UCSD-AML1 (cell line): ENCODE data around the gene PEX11G.
"Not testable (repeated sequence)": the region's sequence is repeated elsewhere in the genome, so short reads cannot be mapped to it uniquely, and the experiment has no call there.

Experiments
- DNase-seq: peaks from one replicate; lab custom pipeline; 2025; ENCODE audit not compliant: unreplicated experiment; lab: John Stamatoyannopoulos, UW

The PEX11G gene

DNA sequence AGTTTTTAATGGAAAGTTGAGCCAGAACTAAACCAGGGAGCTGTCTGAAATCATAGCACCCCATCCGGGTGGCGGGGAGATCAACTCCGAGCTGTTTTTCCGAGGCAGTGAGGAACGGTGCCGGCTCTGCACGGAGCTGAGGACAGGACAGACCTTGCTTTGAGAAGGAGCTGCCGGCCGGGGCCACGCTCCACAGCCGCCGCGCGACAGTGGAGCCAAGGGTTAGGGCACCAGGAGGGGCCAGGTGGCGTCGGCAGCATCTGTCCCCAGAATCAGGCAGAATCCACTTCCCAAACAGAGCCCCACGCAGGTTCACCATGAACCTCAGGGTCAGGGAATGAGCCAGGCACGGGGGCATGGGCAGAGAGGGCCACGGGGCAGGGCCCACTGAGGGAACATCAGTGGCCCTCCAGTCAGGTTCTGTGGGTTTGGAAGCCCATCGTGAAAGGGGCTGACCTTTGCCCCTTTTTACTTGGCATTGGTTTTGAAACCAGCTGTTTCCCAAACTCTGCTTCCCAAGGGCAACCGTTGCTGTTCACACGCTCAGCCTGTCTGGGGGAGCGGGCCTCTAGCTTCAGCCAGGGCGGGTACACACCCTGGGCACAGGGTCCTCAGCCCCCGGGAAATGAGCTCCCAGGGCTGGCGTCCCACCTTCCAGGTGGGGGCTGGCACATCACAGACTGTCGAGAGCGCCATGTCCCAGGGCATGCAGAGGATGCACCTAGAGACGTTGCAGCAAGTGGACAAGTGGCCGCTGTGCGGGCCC lies 18.1 kb downstream of the PEX11G start:
- DNase-seq, result no peak

DNA sequence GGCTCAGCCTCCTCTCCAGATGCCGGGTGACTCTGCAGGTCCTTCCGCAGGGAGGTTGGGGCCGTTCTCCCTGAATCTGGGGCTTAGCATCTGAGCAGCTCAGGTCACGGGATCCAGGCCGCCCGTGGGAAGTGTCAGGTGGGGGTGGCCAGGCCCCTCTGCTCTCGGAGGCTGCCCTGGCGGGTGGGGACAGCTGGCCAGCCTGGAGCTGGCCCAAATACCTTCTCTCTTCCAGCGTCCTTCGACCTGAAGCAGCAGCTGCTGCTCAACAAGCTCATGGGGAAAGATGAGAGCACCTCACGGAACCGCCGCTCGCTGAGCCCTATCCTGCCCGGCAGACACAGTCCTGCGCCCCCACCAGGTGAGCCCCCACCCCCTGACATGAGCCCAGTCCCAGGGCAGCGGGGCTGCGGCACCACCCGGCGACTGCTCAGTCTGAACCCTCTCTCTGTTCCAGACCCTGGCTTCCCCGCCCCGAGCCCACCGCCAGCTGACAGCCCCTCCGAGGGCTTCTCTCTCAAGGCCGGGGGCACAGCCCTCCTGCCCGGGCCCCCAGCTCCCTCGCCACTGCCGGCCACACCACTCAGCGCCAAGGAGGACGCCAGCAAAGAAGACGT lies 19.1 kb downstream of the PEX11G start:
- no peak for DNase-seq

DNA sequence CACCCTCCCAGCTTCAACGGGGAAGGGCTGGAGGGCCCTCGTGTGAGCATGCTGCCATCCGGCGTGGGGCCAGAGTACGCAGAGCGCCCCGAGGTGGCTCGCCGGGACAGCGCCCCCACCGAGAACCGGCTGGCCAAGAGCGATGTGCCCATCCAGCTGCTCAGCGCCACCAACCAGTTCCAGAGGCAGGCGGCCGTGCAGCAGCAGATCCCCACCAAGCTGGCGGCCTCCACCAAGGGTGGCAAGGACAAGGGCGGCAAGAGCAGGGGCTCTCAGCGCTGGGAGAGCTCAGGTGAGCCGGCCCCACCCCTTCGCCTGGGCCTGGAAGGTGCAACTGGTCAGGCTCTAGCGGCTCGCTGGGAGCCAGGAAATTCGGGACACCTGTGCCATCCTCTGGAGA lies 20.0 kb downstream of the PEX11G start:
- no peak for DNase-seq

DNA sequence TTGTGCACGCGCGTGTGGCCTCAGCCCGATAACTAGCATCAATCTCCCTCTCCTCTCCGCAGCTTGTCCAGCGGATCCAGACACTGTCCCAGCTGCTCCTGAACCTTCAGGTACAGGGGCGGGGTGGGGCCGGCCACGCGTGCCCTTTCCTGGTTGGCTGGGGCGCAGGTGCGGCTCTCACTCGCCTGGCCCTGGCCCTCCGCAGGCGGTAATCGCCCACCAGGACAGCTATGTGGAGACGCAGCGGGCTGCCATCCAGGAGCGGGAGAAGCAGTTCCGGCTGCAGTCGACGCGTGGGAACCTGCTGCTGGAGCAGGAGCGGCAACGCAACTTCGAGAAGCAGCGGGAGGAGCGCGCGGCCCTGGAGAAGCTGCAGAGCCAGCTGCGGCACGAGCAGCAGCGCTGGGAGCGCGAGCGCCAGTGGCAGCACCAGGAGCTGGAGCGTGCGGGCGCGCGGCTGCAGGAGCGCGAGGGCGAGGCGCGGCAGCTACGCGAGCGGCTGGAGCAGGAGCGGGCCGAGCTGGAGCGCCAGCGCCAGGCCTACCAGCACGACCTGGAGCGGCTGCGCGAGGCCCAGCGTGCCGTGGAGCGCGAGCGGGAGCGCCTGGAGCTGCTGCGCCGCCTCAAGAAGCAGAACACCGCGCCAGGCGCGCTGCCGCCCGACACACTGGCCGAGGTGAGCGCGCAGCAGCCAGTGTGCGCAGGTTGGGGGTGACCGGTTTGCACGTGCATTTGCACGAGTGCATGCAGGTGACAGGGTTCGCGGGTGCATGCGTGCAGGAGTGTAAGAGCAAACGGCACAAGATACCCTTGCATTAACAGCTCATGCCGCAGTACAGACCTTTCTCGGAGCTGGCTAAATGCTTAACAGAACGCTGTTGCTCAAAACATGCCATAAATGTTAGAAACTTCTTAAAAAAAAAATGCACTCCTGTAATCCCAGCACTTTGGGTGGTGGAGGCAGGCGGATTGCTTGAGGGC lies 21.5 kb downstream of the PEX11G start:
- no peak for DNase-seq

DNA sequence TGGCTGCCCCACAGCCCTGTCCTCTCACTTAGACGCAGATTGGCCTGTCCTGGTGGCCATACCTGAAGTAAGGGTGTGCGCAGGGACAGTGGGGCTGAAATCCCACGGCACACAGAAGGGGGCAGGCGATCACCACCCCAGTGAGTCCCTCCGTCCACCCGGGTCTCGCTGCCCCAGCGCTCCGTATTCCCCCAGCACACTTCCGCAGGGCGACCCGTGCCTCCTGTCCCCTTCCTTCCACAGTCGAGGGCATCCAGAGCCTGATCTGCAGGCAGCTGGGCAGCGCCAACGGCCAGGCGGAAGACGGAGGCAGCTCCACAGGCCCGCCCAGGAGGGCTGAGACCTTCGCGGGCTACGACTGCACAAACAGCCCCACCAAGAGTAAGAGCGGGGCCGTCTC lies 25.3 kb downstream of the PEX11G start:
- DNase-seq, result no peak

DNA sequence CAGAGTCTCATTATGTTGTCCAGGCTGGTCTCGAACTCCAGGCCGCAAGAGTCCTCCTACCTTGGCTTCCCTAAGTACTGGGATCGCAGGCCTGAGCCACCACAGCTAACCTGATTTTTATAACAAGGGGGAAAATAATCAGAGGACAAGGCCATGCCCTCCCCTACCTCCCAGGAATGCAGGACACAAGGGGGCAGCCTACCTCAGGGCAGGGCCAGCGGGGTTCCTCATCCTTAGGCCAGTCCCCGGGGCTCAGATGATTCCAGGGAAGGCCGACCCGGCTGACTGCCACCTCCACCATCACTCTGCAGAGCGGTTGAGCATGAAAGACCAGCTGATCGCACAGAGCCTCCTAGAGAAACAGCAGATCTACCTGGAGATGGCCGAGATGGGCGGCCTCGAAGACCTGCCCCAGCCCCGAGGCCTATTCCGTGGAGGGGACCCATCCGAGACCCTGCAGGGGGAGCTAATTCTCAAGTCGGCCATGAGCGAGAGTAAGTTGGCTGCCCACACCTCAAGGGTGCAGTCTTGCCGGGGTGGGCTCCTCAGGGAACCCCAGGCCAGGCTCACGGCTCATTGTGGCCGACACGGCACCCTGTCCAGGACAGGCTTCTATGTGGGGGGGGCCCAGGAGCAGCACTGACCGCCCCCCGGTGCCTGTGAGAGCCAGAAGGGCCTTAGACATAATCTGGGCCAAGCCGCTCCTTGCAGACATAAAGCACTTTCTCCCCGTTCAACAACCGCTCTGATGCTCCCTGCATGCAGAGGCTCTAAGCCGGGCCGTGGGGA lies 26.8 kb downstream of the PEX11G start:
- DNase-seq, result no peak

DNA sequence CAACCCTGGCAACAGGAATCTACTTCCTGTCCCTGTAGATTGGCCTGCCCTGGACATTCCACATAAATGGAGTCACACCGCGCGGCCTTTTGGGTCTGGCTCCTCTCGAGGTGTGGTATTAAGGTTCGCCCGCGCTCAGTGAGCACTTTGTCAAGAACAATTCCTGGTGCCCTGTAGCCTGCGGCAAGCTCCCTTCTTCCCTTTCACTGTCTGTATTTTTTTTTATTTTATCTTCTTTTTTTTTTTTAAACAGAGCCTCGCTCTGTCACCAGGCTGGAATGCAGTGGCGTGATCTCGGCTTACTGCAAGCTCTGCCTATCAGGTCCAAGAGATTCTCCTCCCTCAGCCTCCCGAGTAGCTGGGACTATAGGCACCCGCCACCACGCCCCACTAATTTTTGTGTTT lies 28.3 kb downstream of the PEX11G start:
- no peak for DNase-seq

DNA sequence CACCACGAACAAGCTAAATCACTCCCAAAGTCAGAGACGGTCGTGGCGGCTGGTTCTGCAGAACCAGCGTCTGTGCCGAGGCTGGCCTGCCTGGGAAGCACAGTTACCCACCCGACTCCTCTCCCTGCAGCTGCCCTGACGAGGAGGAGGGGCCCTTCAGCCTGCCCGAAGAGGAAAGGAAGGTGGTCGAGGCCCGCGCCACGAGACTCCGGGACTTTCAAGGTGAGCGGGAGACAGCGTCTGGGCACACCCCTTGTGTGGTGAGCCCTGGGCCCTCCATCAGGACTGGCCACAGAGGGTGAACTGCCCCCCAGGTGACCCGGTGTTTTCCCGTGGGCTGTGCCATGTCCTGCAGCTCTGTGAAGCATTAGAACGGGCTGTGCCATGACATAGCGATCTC lies 29.1 kb downstream of the PEX11G start:
- DNase-seq, result no peak

DNA sequence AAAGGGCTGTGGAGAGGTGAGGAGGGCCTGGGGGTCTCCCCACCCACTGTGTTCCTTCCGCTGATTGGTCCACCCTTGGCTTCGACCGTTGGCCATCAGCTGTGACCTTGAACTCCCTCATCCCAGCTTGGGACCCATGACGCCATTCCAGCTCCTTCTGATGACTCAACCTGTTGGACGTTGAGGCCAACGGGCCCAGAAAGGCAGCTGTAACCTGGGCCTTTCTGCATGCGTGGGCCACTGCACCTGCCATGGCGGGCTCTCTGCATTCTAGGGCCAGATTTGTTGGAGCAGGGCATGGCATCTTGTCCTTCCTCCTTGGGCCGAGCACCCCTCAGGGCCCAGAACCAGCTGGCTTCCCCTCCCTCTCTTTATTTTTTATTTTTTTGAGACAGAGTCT lies 30.2 kb downstream of the PEX11G start:
- DNase-seq, result no peak

DNA sequence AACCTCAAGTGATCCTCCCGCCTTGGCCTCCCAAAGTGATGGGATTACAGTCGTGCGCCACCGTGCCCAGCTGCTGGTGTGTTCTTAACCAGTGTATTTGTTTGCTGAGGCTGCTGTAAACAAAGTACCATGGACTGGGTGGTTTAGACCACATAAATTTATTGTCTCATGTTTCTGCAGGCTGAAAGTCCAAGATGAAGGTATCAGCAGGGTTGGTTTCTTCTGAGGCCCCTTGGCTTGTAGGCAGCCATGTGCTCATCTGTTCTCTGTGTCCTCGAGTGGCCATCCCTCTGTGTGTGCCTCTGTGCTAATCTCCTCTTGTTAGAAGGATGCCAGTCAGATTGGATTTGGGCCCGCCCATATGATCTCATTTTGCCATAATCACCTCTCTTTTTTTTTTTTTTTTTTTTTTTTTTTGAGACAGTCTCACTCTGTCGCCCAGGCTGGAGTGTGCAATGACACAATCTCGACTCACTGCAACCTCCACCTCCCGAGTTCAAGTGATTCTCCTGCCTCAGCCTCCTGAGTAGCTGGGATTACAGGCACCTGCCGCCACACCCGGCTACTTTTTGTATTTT lies 31.8 kb downstream of the PEX11G start:
- DNase-seq, result no peak

DNA sequence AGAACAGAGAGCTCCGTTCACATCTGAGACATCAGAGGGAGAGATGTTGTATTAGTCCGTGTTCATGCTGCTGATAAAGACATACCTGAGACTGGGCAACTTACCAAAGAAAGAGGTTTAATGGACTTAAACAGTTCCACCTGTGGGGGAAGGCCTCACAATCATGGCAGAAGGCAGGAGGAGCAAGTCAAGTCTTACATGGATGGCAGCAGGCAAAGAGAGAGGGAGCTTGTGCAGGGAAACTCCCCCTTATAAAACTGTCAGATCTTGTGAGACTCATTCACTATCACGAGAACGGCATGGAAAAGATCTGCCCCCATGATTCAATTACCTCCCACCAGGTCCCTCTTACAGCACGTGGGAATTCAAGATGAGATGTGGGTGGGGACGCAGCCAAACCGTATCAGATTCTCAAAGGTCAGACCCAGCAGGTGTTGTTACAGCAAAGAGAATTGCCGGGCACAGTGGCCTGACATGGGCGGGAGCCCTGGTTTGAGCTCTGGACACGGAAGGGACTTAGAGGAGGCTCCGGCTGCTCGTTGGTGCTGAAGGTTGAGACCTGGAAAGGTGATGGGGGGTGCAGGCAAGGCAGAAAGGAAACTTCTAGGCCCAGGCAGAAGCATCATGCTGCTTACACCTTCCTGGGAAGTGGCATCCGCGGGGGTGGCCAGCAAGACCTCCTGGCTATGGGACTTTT lies 33.1 kb downstream of the PEX11G start:
- DNase-seq, result no peak

DNA sequence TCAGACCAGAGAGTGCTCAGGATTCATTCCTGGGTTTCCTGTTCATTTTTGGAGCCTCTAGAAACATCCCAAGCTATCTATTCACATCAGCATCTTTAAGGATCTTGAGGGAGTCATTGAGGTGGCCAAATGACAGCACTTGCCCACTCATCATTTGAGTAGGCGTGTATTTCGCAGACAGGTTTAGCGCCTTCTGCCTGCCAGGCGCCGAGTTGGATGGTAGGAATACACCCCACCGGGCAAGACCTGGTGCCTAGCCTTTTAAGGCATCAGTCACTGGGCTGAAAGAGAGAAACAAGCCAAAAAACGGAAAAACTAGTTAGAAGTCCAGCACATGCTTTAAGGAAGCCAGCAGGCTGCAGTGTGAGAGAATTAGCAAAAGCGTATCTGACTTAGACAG lies 33.8 kb downstream of the PEX11G start:
- no peak for DNase-seq

DNA sequence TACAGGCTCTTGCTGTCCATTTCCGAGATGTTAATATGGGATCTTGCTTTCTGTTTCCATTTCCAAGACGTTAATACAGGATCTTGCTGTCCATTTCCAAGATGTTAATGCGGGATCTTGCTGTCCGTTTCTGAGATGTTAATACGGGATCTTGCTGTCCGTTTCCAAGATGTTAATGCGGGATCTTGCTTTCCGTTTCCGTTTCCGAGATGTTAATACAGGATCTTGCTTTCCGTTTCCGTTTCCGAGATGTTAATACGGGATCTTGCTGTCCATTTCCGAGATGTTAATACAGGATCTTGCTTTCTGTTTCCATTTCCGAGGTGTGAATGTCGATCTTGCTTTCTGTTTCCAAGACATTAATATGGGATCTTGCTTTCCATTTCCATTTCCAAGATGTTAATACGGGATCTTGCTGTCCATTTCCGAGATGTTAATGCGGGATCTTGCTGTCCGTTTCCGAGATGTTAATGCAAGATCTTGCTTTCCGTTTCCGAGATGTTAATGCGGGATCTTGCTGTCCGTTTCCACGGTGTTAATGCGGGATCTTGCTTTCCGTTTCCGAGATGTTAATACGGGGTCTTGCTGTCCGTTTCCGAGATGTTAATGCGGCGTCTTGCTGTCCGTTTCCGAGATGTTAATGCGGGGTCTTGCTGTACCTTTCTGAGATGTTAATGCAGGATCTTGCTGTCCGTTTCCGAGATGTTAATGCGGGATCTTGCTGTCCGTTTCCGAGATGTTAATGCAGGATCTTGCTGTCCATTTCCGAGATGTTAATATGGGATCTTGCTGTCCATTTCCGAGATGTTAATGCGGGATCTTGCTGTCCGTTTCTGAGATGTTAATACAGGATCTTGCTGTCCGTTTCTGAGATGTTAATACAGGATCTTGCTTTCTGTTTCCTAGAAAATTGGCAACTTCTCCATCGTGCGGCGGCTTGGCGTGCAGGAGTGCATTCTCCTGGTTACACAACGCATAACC lies 38.3 kb downstream of the PEX11G start:
- no peak for DNase-seq

DNA sequence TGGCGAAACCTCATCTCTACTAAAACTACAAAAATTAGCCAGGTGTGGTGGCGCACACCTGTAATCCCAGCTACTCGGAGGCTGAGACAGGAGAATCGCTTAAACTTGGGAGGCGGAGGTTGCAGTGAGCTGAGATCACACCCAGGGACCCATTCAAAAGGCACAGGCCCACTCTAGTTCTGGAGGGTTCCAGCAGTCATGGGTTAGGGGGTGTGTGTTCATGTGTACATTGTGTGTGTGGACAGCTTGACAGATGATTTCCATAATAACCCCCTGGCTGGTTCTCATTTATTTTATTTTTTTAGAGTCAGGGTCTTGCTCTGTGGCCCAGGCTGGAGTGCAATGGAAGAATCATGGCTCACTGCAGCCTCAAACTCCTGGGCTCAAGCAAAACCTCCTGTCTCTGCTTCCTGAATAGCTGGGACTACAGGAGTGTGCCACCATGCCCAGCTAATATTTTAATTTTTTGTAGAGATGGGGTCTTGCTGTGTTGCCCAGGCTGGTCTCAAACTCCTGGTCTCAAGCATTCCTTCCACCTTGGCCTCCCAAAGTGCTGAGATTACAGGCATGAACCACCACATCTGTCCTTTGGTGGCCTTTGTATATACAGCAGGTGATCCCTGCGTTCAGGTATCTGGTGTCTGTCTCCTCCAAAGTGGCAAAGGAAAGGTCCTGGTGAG lies 39.3 kb downstream of the PEX11G start:
- not testable (repeated sequence) for DNase-seq

DNA sequence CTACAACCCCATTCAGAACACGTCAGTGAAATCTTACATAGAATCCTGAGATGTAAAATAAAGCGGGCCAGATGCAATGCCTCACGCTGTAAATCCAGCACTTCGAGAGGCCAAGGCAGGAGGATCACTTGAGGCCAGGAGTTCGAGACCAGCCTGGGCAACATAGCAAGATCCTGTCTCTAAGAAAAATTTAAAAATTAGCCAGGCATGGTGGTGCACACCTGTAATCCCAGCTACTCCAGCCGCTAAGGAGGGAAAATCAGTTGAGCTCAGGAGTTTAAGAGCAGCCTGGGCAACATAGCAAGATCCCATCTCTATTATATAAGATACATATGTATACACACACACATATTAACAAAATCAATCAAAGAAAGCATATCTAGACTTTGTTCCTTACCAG lies 41.2 kb downstream of the PEX11G start:
- no peak for DNase-seq

DNA sequence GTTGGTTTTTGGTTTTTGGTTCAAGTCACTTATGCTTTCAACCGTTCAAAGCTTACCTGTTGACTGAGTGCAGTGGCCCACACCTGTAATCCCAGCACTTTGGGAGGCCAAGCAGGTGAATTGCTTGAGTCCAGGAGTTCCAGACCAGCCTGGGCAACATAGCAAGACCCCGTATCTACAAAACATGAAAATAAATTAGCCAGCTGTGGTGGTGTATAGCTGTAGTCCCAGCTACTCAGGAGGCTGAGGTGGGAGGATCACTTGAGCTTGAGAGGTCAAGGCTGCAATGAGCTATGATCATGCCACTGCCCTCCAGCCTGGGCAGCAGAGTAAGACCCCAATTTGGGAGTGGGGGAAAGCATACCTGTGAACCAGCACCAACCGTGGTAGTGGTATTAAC lies 43.7 kb downstream of the PEX11G start:
- DNase-seq, result no peak

DNA sequence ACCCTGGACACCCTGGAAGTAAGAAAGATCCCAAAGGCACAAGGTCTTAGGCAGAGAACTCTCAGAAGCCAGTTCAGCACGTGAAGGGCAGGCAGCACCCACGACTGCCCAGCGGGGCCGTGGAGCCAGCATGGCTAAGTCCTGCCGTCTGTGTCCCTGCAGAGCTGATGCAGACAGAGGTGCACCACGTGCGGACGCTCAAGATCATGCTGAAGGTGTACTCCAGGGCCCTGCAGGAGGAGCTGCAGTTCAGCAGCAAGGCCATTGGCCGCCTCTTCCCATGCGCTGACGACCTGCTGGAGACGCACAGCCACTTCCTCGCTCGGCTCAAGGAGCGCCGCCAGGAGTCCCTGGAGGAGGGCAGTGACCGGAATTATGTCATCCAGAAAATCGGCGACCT lies 44.8 kb downstream of the PEX11G start:
- no peak for DNase-seq

DNA sequence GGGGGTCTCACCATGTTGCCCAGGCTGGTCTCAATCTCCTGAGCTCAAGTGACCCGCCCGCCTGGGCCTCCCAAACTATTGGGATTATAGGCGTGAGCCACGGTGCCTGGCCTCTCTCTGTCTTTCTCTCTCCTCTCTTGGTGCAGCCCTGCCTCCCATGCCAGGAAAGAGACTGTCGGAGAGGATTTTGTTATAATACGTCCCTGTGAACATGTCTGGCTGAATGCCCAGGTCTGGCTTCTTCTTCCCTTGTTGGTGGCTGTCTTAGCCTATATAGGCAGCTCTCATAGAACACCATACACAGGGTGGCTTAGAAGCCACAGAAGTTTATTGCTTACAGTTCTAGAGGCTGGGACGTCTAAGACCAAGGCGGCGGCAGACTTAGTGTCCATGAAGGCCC lies 46.4 kb downstream of the PEX11G start:
- no peak for DNase-seq
